Aorta (tissue), 5 donors: ENCODE results near the gene MAML1. TPM values are rescaled to one million over a fixed set of nuclear protein-coding genes. Genes with fewer than 3 reads are reported as not detected.

Experiments used
- ATAC-seq: fragments of 200-7000 bp; cut with Tn5 transposase; one replicate; pipeline ENCODE4 v1.9.1; 2022; ENCODE audit warnings: moderate library complexity; ENCODE audit not compliant: low FRiP score
- DNase-seq, 2 donors: peaks; one replicate each; pipeline ENCODE4 v3.0.0-alpha.2; 2020
- H3K27ac ChIP-seq, 2 donors: one replicate each; pipeline ENCODE4 v1.5.1; 2013; ENCODE audit warnings: low read length in 2 of 2, mild to moderate bottlenecking in 2 of 2, moderate library complexity in 2 of 2, control low read depth in 1 of 2, inconsistent platforms in 1 of 2, low read depth in 1 of 2
- H3K27me3 ChIP-seq, 2 donors: one replicate each; pipeline ENCODE4 v1.6.1; 2013; ENCODE audit warnings: control low read depth in 1 of 2, low read length in 1 of 2, mild to moderate bottlenecking in 1 of 2, moderate library complexity in 1 of 2; ENCODE audit not compliant: insufficient read depth in 2 of 2, control insufficient read depth in 1 of 2
- H3K36me3 ChIP-seq, 2 donors: one replicate each; pipeline ENCODE4 v1.6.1; 2013; ENCODE audit warnings: control low read depth in 1 of 2, low read length in 1 of 2, mild to moderate bottlenecking in 1 of 2; ENCODE audit not compliant: insufficient read depth in 2 of 2, control insufficient read depth in 1 of 2
- H3K4me1 ChIP-seq, 2 donors: one replicate each; pipeline ENCODE4 v1.6.1; 2013; ENCODE audit warnings: low read length in 2 of 2, control low read depth in 1 of 2, mild to moderate bottlenecking in 1 of 2, moderate library complexity in 1 of 2; ENCODE audit not compliant: insufficient read depth in 2 of 2, control insufficient read depth in 1 of 2
- H3K4me3 ChIP-seq, 2 donors: one replicate each; pipeline ENCODE4 v1.5.1; 2013; ENCODE audit warnings: low read length in 2 of 2, control low read depth in 1 of 2, mild to moderate bottlenecking in 1 of 2
- H3K9me3 ChIP-seq: one replicate; pipeline ENCODE4 v1.6.1; 2013; ENCODE audit warnings: mild to moderate bottlenecking, low read length; ENCODE audit not compliant: control insufficient read depth
- WGBS, 2 donors: extraction: QIAGEN DNeasy Blood & Tissue Kit; methylation state at CpG; one replicate each; pipeline ENCODE4 v1.1.7; 2013; 5-methylcytosine and 5-hydroxymethylcytosine counted together
- intact Hi-C, 2 donors: fragments of 100-400 bp; cut with DNase I; formaldehyde crosslinking; loops; one replicate each; pipeline versions ENCODE4 v1.14.2 to v1.15.0; 2022
- polyA plus RNA-seq, 2 donors: library from polyadenylated mRNA; stranded (reverse); fragments of 200-250 nt; gene quantifications; one replicate each; pipeline ENCODE4 v1.2.3, GENCODE V29; 2013
- total RNA-seq, 2 donors: library from RNA; stranded (reverse); fragmentation: NEBNext Ultra II Directional; extraction: Animal tissue kit (Norgen Biotek cat#: 25700); gene quantifications; one replicate each; pipeline ENCODE4 v1.2.1, GENCODE V29; 2021
- donor health status: healthy with polysubstance abuse.
- donor health status: Bipolar disorder and iron deficiency.
- donor health status: DM: no; HTN: no; CAD: no.
- donor health status: DM: no; HTN: no; CAD: no.
- donor health status: DM: yes; HTN: yes; CAD: no.

Gene MAML1
- total and polyA plus RNA-seq, 4 donors, result 7.0 to 35.3 (median 19.1) TPM

DNA sequence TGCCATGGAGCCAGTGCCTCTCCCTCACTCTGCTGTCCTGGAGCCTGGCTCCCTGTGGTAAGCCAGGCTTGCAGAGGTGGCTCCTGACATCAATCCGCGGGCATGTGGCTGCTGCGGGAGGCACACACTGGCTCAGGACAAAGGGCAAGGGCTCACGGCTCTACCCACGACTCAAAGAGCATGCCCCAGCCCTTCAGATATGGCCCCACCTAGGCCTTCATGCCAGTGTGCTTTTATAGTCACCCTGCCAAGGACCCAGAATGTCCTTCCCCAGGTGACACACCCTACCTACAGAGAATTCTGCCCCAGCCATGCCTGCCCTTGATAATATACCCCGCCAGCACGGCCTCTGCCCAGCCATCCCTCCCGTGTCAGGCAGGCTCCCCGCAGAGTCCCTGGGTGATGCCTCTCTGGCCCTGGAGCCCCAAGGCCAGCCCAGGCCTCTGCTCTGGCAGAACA is 72.5 kb downstream of the MAML1 start:
- no peaks in the 10 kb centered on the region for H3K27me3 ChIP-seq
- H3K4me1 ChIP-seq, result peaks cover 0 to 2% of the 10 kb centered on the region in 2 donors
- H3K36me3 ChIP-seq, result peaks cover 0 to 3% of the 10 kb centered on the region in 2 donors
- no peaks in the 10 kb centered on the region for H3K9me3 ChIP-seq
- peak overlapping the region; percentile 98 for H3K4me3 ChIP-seq
- WGBS, 2 donors, result 55 to 59% methylated on average over 9 of the region's 9 CpGs
- peak overlapping the region in 1 of 2 donors; percentile 4 for H3K27ac ChIP-seq
- intact Hi-C loops, result loop anchor here in 1 of 2 donors (5.0 to 10.0 kb wide), 2 partner anchors 50 to 102 kb away; partner anchors contain the start of genes MRNIP and TBC1D9B
- DNase-seq (no peak), ATAC-seq (no peak)

GRCh38 chr5:179805529-179806249 is 73.1 kb downstream of the MAML1 start:
- peak; percentile 45 for ATAC-seq

GRCh38 chr5:179806250-179807048 is 73.8 kb downstream of the MAML1 start, which contains the start of gene MGAT4B:
Gene MGAT4B, minus strand, starts transcription at chr5:179806866. Its CDS starts 283 bp downstream, at chr5:179806583.
- Histone ChIP-seq H3K9me3 (no peaks in the 10 kb centered on the region), H3K27me3 (no peaks in the 10 kb centered on the region), H3K27ac (peak within 1 kb of the TSS; percentile 68 to 79), H3K36me3 (no peaks in the 10 kb centered on the region), H3K4me3 (peak within 1 kb of the TSS; percentile 98), H3K4me1 (peaks cover 0 to 2% of the 10 kb centered on the region in 2 donors)
- intact Hi-C loops, result loop anchor here in 1 of 2 donors (5.0 to 10.0 kb wide), 2 partner anchors 48 to 101 kb away; partner anchors contain the start of genes MRNIP and TBC1D9B
- ATAC-seq, result peak; percentile 92
- peak; percentile 87 to 91 for DNase-seq
- WGBS, 2 donors, result 1% methylated on average over 56 to 108 of the region's 108 CpGs

More at GRCh38 chr5:179805529-179806249, 73.1 kb downstream of the MAML1 start:
- intact Hi-C loops, result loop anchor here in 1 of 2 donors (5.0 to 10.0 kb wide), 2 partner anchors 49 to 102 kb away; partner anchors contain the start of genes MRNIP and TBC1D9B
- H3K36me3 ChIP-seq, result peaks cover 0 to 3% of the 10 kb centered on the region in 2 donors
- DNase-seq, result peak in 1 of 2 donors; percentile 73
- H3K4me3 ChIP-seq, result peak overlapping the region; percentile 98
- 3 to 6% methylated on average over 45 to 65 of the region's 65 CpGs for WGBS, 2 donors
- H3K4me1 ChIP-seq, result peaks cover 0 to 2% of the 10 kb centered on the region in 2 donors
- peak overlapping the region in 1 of 2 donors; percentile 58 for H3K27ac ChIP-seq
- no peaks in the 10 kb centered on the region for H3K27me3 ChIP-seq
- H3K9me3 ChIP-seq, result no peaks in the 10 kb centered on the region

DNA sequence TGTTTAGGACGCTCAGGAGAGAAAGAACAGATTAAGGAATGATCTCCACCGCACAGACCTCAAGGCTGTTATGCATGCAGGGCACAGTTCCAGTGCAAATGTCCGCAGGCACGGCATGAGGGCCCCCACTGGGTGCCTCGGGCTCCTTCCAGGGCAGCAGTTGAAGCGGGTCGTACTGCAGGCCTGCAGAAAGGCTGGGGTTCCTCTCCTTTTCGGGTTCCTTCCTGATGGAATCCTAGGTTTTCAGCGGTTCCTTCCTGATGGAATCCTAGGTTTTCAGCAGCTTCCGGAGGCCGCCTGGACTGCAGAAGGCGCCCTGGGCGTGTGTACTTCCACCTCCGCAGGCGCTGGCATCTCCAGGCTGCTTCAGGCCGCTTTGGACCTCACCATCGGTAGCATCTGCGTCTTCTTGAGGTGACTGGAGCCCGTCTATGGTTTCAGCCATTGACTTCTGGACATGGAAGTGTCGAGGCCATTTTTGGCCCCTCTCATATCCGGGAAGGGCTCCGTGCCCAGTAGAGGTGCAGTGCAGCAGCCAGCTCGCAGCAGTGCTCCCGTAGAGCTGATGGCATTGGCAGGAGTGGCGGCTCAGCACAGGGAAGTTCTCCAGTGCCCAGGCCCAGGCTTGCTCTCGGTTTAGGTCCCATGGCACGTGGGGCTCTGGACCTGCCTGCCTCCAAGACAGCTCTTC is 79.7 kb downstream of the MAML1 start:
- Histone ChIP-seq H3K9me3 (no peaks in the 10 kb centered on the region), H3K27me3 (no peaks in the 10 kb centered on the region), H3K4me3 (no peak overlapping the region), H3K36me3 (no peaks in the 10 kb centered on the region), H3K27ac (no peak overlapping the region), H3K4me1 (no peaks in the 10 kb centered on the region)
- no peak for DNase-seq
- intact Hi-C loops, result no loop called here
- ATAC-seq, result no peak
- WGBS, 2 donors, result 84 to 88% methylated on average over 27 of the region's 27 CpGs

GRCh38 chr5:179812997-179813607 is 80.5 kb downstream of the MAML1 start:
- Histone ChIP-seq H3K27ac (no peak overlapping the region), H3K36me3 (no peaks in the 10 kb centered on the region), H3K4me3 (no peak overlapping the region), H3K4me1 (no peaks in the 10 kb centered on the region), H3K27me3 (no peaks in the 10 kb centered on the region), H3K9me3 (no peaks in the 10 kb centered on the region)
- intact Hi-C loops, result no loop called here
- 94 to 95% methylated on average over 5 of the region's 5 CpGs for WGBS, 2 donors
- no peak for ATAC-seq
- no peak for DNase-seq

GRCh38 chr5:179814090-179814489 is 81.5 kb downstream of the MAML1 start:
- H3K27ac ChIP-seq, result no peak overlapping the region
- no peaks in the 10 kb centered on the region for H3K27me3 ChIP-seq
- ATAC-seq (no peak), DNase-seq (no peak)
- 83 to 85% methylated on average over 3 of the region's 3 CpGs for WGBS, 2 donors
- H3K36me3 ChIP-seq, result no peaks in the 10 kb centered on the region
- no peak overlapping the region for H3K4me3 ChIP-seq
- intact Hi-C loops, result no loop called here
- H3K4me1 ChIP-seq, result no peaks in the 10 kb centered on the region
- H3K9me3 ChIP-seq, result no peaks in the 10 kb centered on the region

GRCh38 chr5:179815491-179816249 is 83.0 kb downstream of the MAML1 start:
- 97 to 99% methylated on average over 21 of the region's 21 CpGs for WGBS, 2 donors
- no peak for DNase-seq
- H3K4me1 ChIP-seq, result no peaks in the 10 kb centered on the region

More at GRCh38 chr5:179815491-179816249, 83.0 kb downstream of the MAML1 start:
- no peaks in the 10 kb centered on the region for H3K27me3 ChIP-seq
- H3K27ac ChIP-seq, result no peak overlapping the region
- no peak for ATAC-seq
- intact Hi-C loops, result no loop called here
- H3K4me3 ChIP-seq, result no peak overlapping the region
- no peaks in the 10 kb centered on the region for H3K36me3 ChIP-seq
- H3K9me3 ChIP-seq, result no peaks in the 10 kb centered on the region
